Thoracic aorta (tissue), 2 donors: Measurements from ENCODE around the gene GATA3. TPM values are rescaled to one million over a fixed set of nuclear protein-coding genes. Genes with fewer than 3 reads are reported as not detected.

Experiments used
- ATAC-seq: fragments of 150-250 bp; one replicate; pipeline ENCODE4 v1.8.0; 2017; ENCODE audit warnings: low read depth; ENCODE audit not compliant: insufficient number of reproducible peaks, low FRiP score
- DNase-seq: peaks from one replicate; pipeline ENCODE4 v3.0.0-alpha.2; 2020; ENCODE audit warnings: low spot score
- H3K27ac ChIP-seq, 2 donors: fragments of 200-600 bp; sonication (generic); 1 replicate in 1 of 2; 2 replicates in 1 of 2; pipeline ENCODE4 v1.5.1; 2016; ENCODE audit warnings: mild to moderate bottlenecking in 2 of 2, moderate library complexity in 2 of 2
- H3K27me3 ChIP-seq: fragments of 200-600 bp; sonication (generic); replicated peaks from 2 replicates; pipeline ENCODE4 v1.6.0; 2016; ENCODE audit warnings: mild to moderate bottlenecking; ENCODE audit not compliant: insufficient read depth
- H3K36me3 ChIP-seq: fragments of 200-600 bp; sonication (generic); one replicate; pipeline ENCODE4 v1.5.1; 2016
- H3K4me1 ChIP-seq, 2 donors: fragments of 200-600 bp; sonication (generic); 1 replicate in 1 of 2; 2 replicates in 1 of 2; pipeline versions ENCODE4 v1.5.1 to v1.6.0; 2016; ENCODE audit warnings: low read depth in 2 of 2, mild to moderate bottlenecking in 1 of 2; ENCODE audit not compliant: control insufficient read depth in 1 of 2
- H3K4me3 ChIP-seq: fragments of 200-600 bp; sonication (generic); 2 replicates; pipeline ENCODE4 v1.5.1; 2016; ENCODE audit warnings: mild to moderate bottlenecking
- H3K9me3 ChIP-seq: fragments of 200-600 bp; sonication (generic); 2 replicates; pipeline ENCODE4 v1.5.1; 2016
- CTCF ChIP-seq: fragments of 200-600 bp; sonication (generic); IDR thresholded peaks from one replicate; pipeline ENCODE4 v1.5.1; 2019; ENCODE audit warnings: antibody characterized with exemption
- total RNA-seq, 2 donors: library from RNA; depleted of rRNA; stranded (reverse); fragments of >200 nt; gene quantifications; one replicate each; pipeline versions ENCODE4 v1.1.0 to v1.2.3, GENCODE V29; 2016

GATA3 gene
- total RNA-seq, 2 donors from 2014 or later: not detected

- no peaks in the 10 kb centered on the region for H3K9me3 ChIP-seq
- peak overlapping the region; percentile 64 for H3K4me3 ChIP-seq
- ATAC-seq (no peak), DNase-seq (no peak)
- H3K27me3 ChIP-seq: peaks cover 20% of the 10 kb centered on the region
- no peak for TF ChIP-seq CTCF
- H3K4me1 ChIP-seq: peaks cover 33 to 57% of the 10 kb centered on the region in 2 donors
- H3K27ac ChIP-seq: no peak overlapping the region
- no peaks in the 10 kb centered on the region for H3K36me3 ChIP-seq
These were observed 3.9 kb upstream of the GATA3 start for GRCh38 chr10:8050556-8051108.

GRCh38 chr10:8051109-8051821, 3.2 kb upstream of the GATA3 start:
- H3K4me1 ChIP-seq: peaks cover 33 to 57% of the 10 kb centered on the region in 2 donors
- H3K36me3 ChIP-seq: no peaks in the 10 kb centered on the region
- TF ChIP-seq CTCF: no peak
- peaks cover 20% of the 10 kb centered on the region for H3K27me3 ChIP-seq
- no peak for ATAC-seq
- no peak for DNase-seq
- no peaks in the 10 kb centered on the region for H3K9me3 ChIP-seq
- peak overlapping the region; percentile 64 for H3K4me3 ChIP-seq
- H3K27ac ChIP-seq: peak overlapping the region in 1 of 2 donors; percentile 20

GRCh38 chr10:8051851-8052257, 2.6 kb upstream of the GATA3 start:
- Histone ChIP-seq H3K9me3 (no peaks in the 10 kb centered on the region), H3K27me3 (peaks cover 18% of the 10 kb centered on the region), H3K4me3 (no peak overlapping the region)

GRCh38 chr10:8052341-8052955, 2.0 kb upstream of the GATA3 start:
- Histone ChIP-seq H3K4me1 (peaks cover 33 to 57% of the 10 kb centered on the region in 2 donors), H3K9me3 (no peaks in the 10 kb centered on the region), H3K36me3 (no peaks in the 10 kb centered on the region), H3K27me3 (peaks cover 15% of the 10 kb centered on the region), H3K4me3 (no peak overlapping the region), H3K27ac (peak overlapping the region in 1 of 2 donors; percentile 20)
- DNase-seq: no peak
- TF ChIP-seq CTCF: no peak
- ATAC-seq: no peak

More at GRCh38 chr10:8051851-8052257, 2.6 kb upstream of the GATA3 start:
- H3K27ac ChIP-seq: peak overlapping the region in 1 of 2 donors; percentile 20
- no peaks in the 10 kb centered on the region for H3K36me3 ChIP-seq
- DNase-seq (no peak), ATAC-seq (no peak)
- no peak for TF ChIP-seq CTCF
- peaks cover 33 to 57% of the 10 kb centered on the region in 2 donors for H3K4me1 ChIP-seq

GRCh38 chr10:8052956-8053445, 1.5 kb upstream of the GATA3 start:
- Histone ChIP-seq H3K9me3 (no peaks in the 10 kb centered on the region), H3K4me3 (peak overlapping the region; percentile 68), H3K27me3 (peaks cover 15% of the 10 kb centered on the region), H3K36me3 (no peaks in the 10 kb centered on the region), H3K4me1 (peaks cover 33 to 57% of the 10 kb centered on the region in 2 donors), H3K27ac (no peak overlapping the region)
- DNase-seq (no peak), ATAC-seq (no peak)
- TF ChIP-seq CTCF: no peak
